Stimulated activated CD8-positive, alpha-beta memory T cell treated with anti-CD3 and anti-CD28 coated beads, Interleukin-7, amount 100 ng/mL, for 48 hours (primary cell): Measurements from ENCODE around the gene TBC1D22A.

Experiments used
- DNase-seq, 2 donors: peaks; one replicate each; pipeline ENCODE4 v3.0.0-alpha.2; 2020; ENCODE audit warnings: low read depth in 1 of 2; ENCODE audit errors: extremely low read depth in 1 of 2

Gene TBC1D22A

GRCh38 chr22:46736705-46737104 lies 25.7 kb upstream of the TBC1D22A start:
- DNase-seq, result no peak

GRCh38 chr22:46737105-46737975 lies 25.1 kb upstream of the TBC1D22A start:
- no peak for DNase-seq

- no peak for DNase-seq
These were observed 24.3 kb upstream of the TBC1D22A start, which contains the start of gene CERK for GRCh38 chr22:46737976-46738646. CERK (minus strand) TSS chr22:46738252; CDS start chr22:46738148, 104 bp downstream.

- no peak for DNase-seq
These were observed 23.8 kb upstream of the TBC1D22A start for GRCh38 chr22:46738647-46739093.

GRCh38 chr22:46739094-46739870 lies 23.2 kb upstream of the TBC1D22A start:
- no peak for DNase-seq

GRCh38 chr22:46740910-46741780 lies 21.3 kb upstream of the TBC1D22A start:
- DNase-seq, result no peak

GRCh38 chr22:46741974-46742519 lies 20.4 kb upstream of the TBC1D22A start:
- DNase-seq, result no peak

- no peak for DNase-seq
These were observed 19.8 kb upstream of the TBC1D22A start for GRCh38 chr22:46742576-46743221.

- DNase-seq, result no peak
These were observed 17.9 kb upstream of the TBC1D22A start for GRCh38 chr22:46744581-46744980.

GRCh38 chr22:46746192-46746591 lies 16.3 kb upstream of the TBC1D22A start:
- no peak for DNase-seq

- no peak for DNase-seq
These were observed 15.8 kb upstream of the TBC1D22A start for GRCh38 chr22:46746620-46747019.

GRCh38 chr22:46747646-46748045 lies 14.8 kb upstream of the TBC1D22A start:
- DNase-seq, result no peak

GRCh38 chr22:46748206-46748907 lies 14.1 kb upstream of the TBC1D22A start:
- DNase-seq, result no peak

- DNase-seq, result no peak
These were observed 13.4 kb upstream of the TBC1D22A start for GRCh38 chr22:46748908-46749675.

GRCh38 chr22:46749682-46750529 lies 12.5 kb upstream of the TBC1D22A start:
- no peak for DNase-seq

- DNase-seq, result no peak
These were observed 12.0 kb upstream of the TBC1D22A start for GRCh38 chr22:46750530-46750800.

- no peak for DNase-seq
These were observed 11.5 kb upstream of the TBC1D22A start for GRCh38 chr22:46750863-46751443.
